Trophoblast cell (in vitro differentiated cells and primary cell): ENCODE results near the gene BCAP31.
"Not testable (repeated sequence)": the region's sequence is repeated elsewhere in the genome, so short reads cannot be mapped to it uniquely, and the experiment has no call there.

Experiments
- DNase-seq, 2 donors: peaks; one replicate each; pipeline ENCODE4 v3.0.0-alpha.2; 2016
- H2AFZ ChIP-seq: 2 replicates; pipeline ENCODE4 v1.6.1; 2013; ENCODE audit warnings: low read length, moderate library complexity, mild to moderate bottlenecking; ENCODE audit not compliant: insufficient read depth, poor library complexity
- H2AK5ac ChIP-seq: 2 replicates; pipeline ENCODE4 v1.6.1; 2013; ENCODE audit warnings: mild to moderate bottlenecking, low read length
- H2BK120ac ChIP-seq: 2 replicates; pipeline ENCODE4 v1.6.1; 2013; ENCODE audit warnings: low read length, mild to moderate bottlenecking, moderate library complexity; ENCODE audit not compliant: insufficient read depth, poor library complexity
- H2BK12ac ChIP-seq: 2 replicates; pipeline ENCODE4 v1.6.1; 2013; ENCODE audit warnings: mild to moderate bottlenecking, low read length, moderate library complexity
- H2BK5ac ChIP-seq: 2 replicates; pipeline ENCODE4 v1.6.1; 2013; ENCODE audit warnings: low read length, low read depth, moderate library complexity, mild to moderate bottlenecking; ENCODE audit not compliant: poor library complexity
- H3K14ac ChIP-seq: 2 replicates; pipeline ENCODE4 v1.6.1; 2013; ENCODE audit warnings: mild to moderate bottlenecking, low read length
- H3K18ac ChIP-seq: 2 replicates; pipeline ENCODE4 v1.6.1; 2013; ENCODE audit warnings: mild to moderate bottlenecking, low read length
- H3K23ac ChIP-seq: 2 replicates; pipeline ENCODE4 v1.6.1; 2013; ENCODE audit warnings: low read length
- H3K27ac ChIP-seq: 2 replicates; pipeline ENCODE4 v1.5.1; 2013; ENCODE audit warnings: low read depth, mild to moderate bottlenecking, inconsistent platforms, low read length, moderate library complexity
- H3K27me3 ChIP-seq: 2 replicates; pipeline ENCODE4 v1.6.1; 2013; ENCODE audit warnings: inconsistent platforms, mild to moderate bottlenecking, low read length, moderate library complexity; ENCODE audit not compliant: insufficient read depth
- H3K36me3 ChIP-seq, 2 experiments: 1 replicate in 1 of 2; 2 replicates in 1 of 2; pipeline ENCODE4 v1.6.1; 2013; ENCODE audit warnings: low read length in 2 of 2, mild to moderate bottlenecking in 2 of 2, moderate library complexity in 1 of 2; ENCODE audit not compliant: insufficient read depth in 2 of 2, control insufficient read depth in 1 of 2
- H3K4ac ChIP-seq: 2 replicates; pipeline ENCODE4 v1.6.1; 2013; ENCODE audit warnings: low read depth, mild to moderate bottlenecking, low read length, moderate library complexity
- H3K4me1 ChIP-seq, 2 experiments: 1 replicate in 1 of 2; 2 replicates in 1 of 2; pipeline ENCODE4 v1.6.1; 2013; ENCODE audit warnings: low read length in 2 of 2, mild to moderate bottlenecking in 2 of 2, moderate library complexity in 1 of 2; ENCODE audit not compliant: insufficient read depth in 2 of 2, control insufficient read depth in 1 of 2
- H3K4me2 ChIP-seq: 2 replicates; pipeline ENCODE4 v1.6.1; 2013; ENCODE audit warnings: inconsistent platforms, mild to moderate bottlenecking, low read length, moderate library complexity
- H3K4me3 ChIP-seq: 2 replicates; pipeline ENCODE4 v1.5.1; 2013; ENCODE audit warnings: mild to moderate bottlenecking, low read depth, low read length, inconsistent platforms
- H3K79me1 ChIP-seq: one replicate; pipeline ENCODE4 v1.6.1; 2013; ENCODE audit warnings: low read length
- H3K79me2 ChIP-seq: 2 replicates; pipeline ENCODE4 v1.6.1; 2013; ENCODE audit warnings: low read length, mild to moderate bottlenecking; ENCODE audit not compliant: control insufficient read depth, insufficient read depth, poor library complexity
- H3K9ac ChIP-seq: 2 replicates; pipeline ENCODE4 v1.6.1; 2013; ENCODE audit warnings: mild to moderate bottlenecking, low read length
- H3K9me3 ChIP-seq: 2 replicates; pipeline ENCODE4 v1.6.1; 2013; ENCODE audit warnings: low read depth, mild to moderate bottlenecking, control low read depth, inconsistent platforms, low read length; ENCODE audit not compliant: insufficient read depth
- H4K12ac ChIP-seq: 2 replicates; pipeline ENCODE4 v1.6.1; 2013; ENCODE audit warnings: low read depth, mild to moderate bottlenecking, low read length, moderate library complexity
- H4K8ac ChIP-seq: 2 replicates; pipeline ENCODE4 v1.6.1; 2013; ENCODE audit warnings: low read depth, mild to moderate bottlenecking, low read length, moderate library complexity
- H4K91ac ChIP-seq: one replicate; pipeline ENCODE4 v1.6.1; 2013; ENCODE audit warnings: low read depth, mild to moderate bottlenecking, low read length, moderate library complexity
- WGBS: extraction: QIAGEN DNeasy Blood & Tissue Kit; methylation state at CpG from one replicate; pipeline ENCODE4 v1.1.7; 2013; ENCODE audit warnings: missing lambda C conversion rate; ENCODE audit not compliant: insufficient read length, insufficient coverage; ENCODE audit errors: extremely low coverage; 5-methylcytosine and 5-hydroxymethylcytosine counted together

The BCAP31 gene

GRCh38 chrX:153705403-153706060 lies 18.7 kb downstream of the BCAP31 start:
- H4K91ac ChIP-seq, H4K12ac ChIP-seq, H3K4me1 ChIP-seq, H3K79me1 ChIP-seq, H2BK12ac ChIP-seq, H3K9me3 ChIP-seq, H2AFZ ChIP-seq, H3K9ac ChIP-seq, H3K4me2 ChIP-seq, H3K27me3 ChIP-seq, H3K23ac ChIP-seq, H2BK120ac ChIP-seq, DNase-seq, H3K18ac ChIP-seq, H4K8ac ChIP-seq, H3K14ac ChIP-seq, H3K27ac ChIP-seq, H3K79me2 ChIP-seq, H2AK5ac ChIP-seq, H2BK5ac ChIP-seq, H3K4ac ChIP-seq, H3K4me3 ChIP-seq: not testable (repeated sequence)
- peaks cover 72 to 73% of the 10 kb centered on the region in 2 experiments for H3K36me3 ChIP-seq
- no CpG with 5 or more reads among the region's 18 CpGs for WGBS

GRCh38 chrX:153704631-153705402 lies 19.4 kb downstream of the BCAP31 start:
- H3K4me3 ChIP-seq, H3K4ac ChIP-seq, H3K14ac ChIP-seq, H3K79me2 ChIP-seq, H4K8ac ChIP-seq, H3K27ac ChIP-seq, H2AFZ ChIP-seq, H3K18ac ChIP-seq, H4K12ac ChIP-seq, H3K79me1 ChIP-seq, H3K4me2 ChIP-seq, H2BK12ac ChIP-seq, H3K9ac ChIP-seq, H3K23ac ChIP-seq, DNase-seq, H2AK5ac ChIP-seq, H2BK5ac ChIP-seq, H3K27me3 ChIP-seq, H3K9me3 ChIP-seq, H4K91ac ChIP-seq, H2BK120ac ChIP-seq: not testable (repeated sequence)
- WGBS = no CpG with 5 or more reads among the region's 12 CpGs
- H3K4me1 ChIP-seq = peaks cover 9 to 10% of the 10 kb centered on the region in 2 experiments
- H3K36me3 ChIP-seq = peaks cover 69 to 73% of the 10 kb centered on the region in 2 experiments

- H2AK5ac ChIP-seq = no peak overlapping the region
- H3K18ac ChIP-seq = no peak overlapping the region
- no peaks in the 10 kb centered on the region for H3K9me3 ChIP-seq
- H3K4me3 ChIP-seq = no peak overlapping the region
- no CpG with 5 or more reads among the region's 18 CpGs for WGBS
- H4K91ac ChIP-seq = no peak overlapping the region
- H3K27me3 ChIP-seq = no peaks in the 10 kb centered on the region
- no peak overlapping the region for H3K27ac ChIP-seq
- no peak overlapping the region for H3K9ac ChIP-seq
- no peak overlapping the region for H3K23ac ChIP-seq
- no peak overlapping the region for H3K4ac ChIP-seq
- no peak overlapping the region for H3K14ac ChIP-seq
- H2BK120ac ChIP-seq = no peak overlapping the region
- H3K36me3 ChIP-seq = peaks cover 68 to 70% of the 10 kb centered on the region in 2 experiments
- peaks cover 2% of the 10 kb centered on the region for H3K79me1 ChIP-seq
- H3K4me1 ChIP-seq = peaks cover 6 to 7% of the 10 kb centered on the region in 2 experiments
- no peaks in the 10 kb centered on the region for H3K79me2 ChIP-seq
- H2AFZ ChIP-seq = no peak overlapping the region
- H2BK12ac ChIP-seq = no peak overlapping the region
- no peak overlapping the region for H4K8ac ChIP-seq
- H3K4me2 ChIP-seq = no peak overlapping the region
- no peak overlapping the region for H4K12ac ChIP-seq
- no peak overlapping the region for H2BK5ac ChIP-seq
- no peak for DNase-seq
These were observed 20.1 kb downstream of the BCAP31 start for GRCh38 chrX:153704021-153704526.

GRCh38 chrX:153703036-153703370 lies 21.2 kb downstream of the BCAP31 start:
- no peak overlapping the region for H4K8ac ChIP-seq
- H2BK120ac ChIP-seq = no peak overlapping the region
- no peak overlapping the region for H4K91ac ChIP-seq
- no peaks in the 10 kb centered on the region for H3K27me3 ChIP-seq
- H3K79me1 ChIP-seq = no peaks in the 10 kb centered on the region
- no peak overlapping the region for H2BK12ac ChIP-seq
- no peak overlapping the region for H2AK5ac ChIP-seq
- no peak overlapping the region for H3K9ac ChIP-seq
- no peak for DNase-seq
- no peaks in the 10 kb centered on the region for H3K79me2 ChIP-seq
- H3K9me3 ChIP-seq = no peaks in the 10 kb centered on the region
- H3K4me1 ChIP-seq = peaks cover 3 to 4% of the 10 kb centered on the region in 2 experiments
- H3K23ac ChIP-seq = no peak overlapping the region
- H3K36me3 ChIP-seq = peaks cover 68 to 69% of the 10 kb centered on the region in 2 experiments
- H3K27ac ChIP-seq = no peak overlapping the region
- no peak overlapping the region for H3K4me3 ChIP-seq
- H3K14ac ChIP-seq = no peak overlapping the region
- H4K12ac ChIP-seq = no peak overlapping the region
- H3K4me2 ChIP-seq = no peak overlapping the region
- no peak overlapping the region for H3K4ac ChIP-seq
- H2BK5ac ChIP-seq = no peak overlapping the region
- no CpG with 5 or more reads among the region's 16 CpGs for WGBS
- no peak overlapping the region for H3K18ac ChIP-seq
- no peak overlapping the region for H2AFZ ChIP-seq
